ENCODE data around the gene FOXR1.

GRCh38 chr11:119028346-119029068 is 56.9 kb downstream of the FOXR1 start:
- no peak for TF ChIP-seq FOS (IDR thresholded peaks at IDR 0.05; ENCODE audit: borderline replicate concordance, insufficient read depth, low read length)
- no peak for TF ChIP-seq CTCF (IDR thresholded peaks at IDR 0.05; ENCODE audit: extremely low read depth in 1 of 2, insufficient read depth in 1 of 2, low read depth in 1 of 2, low read length in 2 of 2)
- no peak for TF ChIP-seq POLR2AphosphoS5 (IDR thresholded peaks at IDR 0.05; ENCODE audit: insufficient read depth, low read depth, low read length)
- no peak for TF ChIP-seq EZH2 (IDR thresholded peaks at IDR 0.05; ENCODE audit: borderline replicate concordance, low read depth, low read length, severe bottlenecking)
- TF ChIP-seq POLR2A (IDR thresholded peaks at IDR 0.05; ENCODE audit: low read depth, low read length): no peak
- TF ChIP-seq MYC (IDR thresholded peaks at IDR 0.05; ENCODE audit: low read depth, low read length): no peak
- TF ChIP-seq JUN (IDR thresholded peaks at IDR 0.05; ENCODE audit: borderline replicate concordance, insufficient read depth, insufficient read length, low read depth): no peak
- TF ChIP-seq GATA2 (IDR thresholded peaks at IDR 0.05; ENCODE audit: insufficient read depth, insufficient read length, low read depth, low read length): no peak
- no peak for TF ChIP-seq MAX (IDR thresholded peaks at IDR 0.05; ENCODE audit: insufficient read depth, insufficient read length)

All from endothelial cell of umbilical vein (primary cell).